ENCODE results near the gene MICAL3.

- TF ChIP-seq REST (IDR thresholded peaks at IDR 0.05; ENCODE audit: insufficient read depth in 1 of 2, low read depth in 2 of 2, low read length in 2 of 2) (no peak), POLR2AphosphoS5 (IDR thresholded peaks at IDR 0.05; ENCODE audit: low read depth, low read length) (no peak), FOXP2 (optimal IDR thresholded peaks at IDR 0.05; ENCODE audit: borderline replicate concordance, extremely low read depth, extremely low read length, insufficient read depth) (no peak), SIN3A (IDR thresholded peaks at IDR 0.05; ENCODE audit: borderline replicate concordance, insufficient read depth, low read length) (no peak), TAF1 (IDR thresholded peaks at IDR 0.05; ENCODE audit: borderline replicate concordance, insufficient read depth, low read length) (no peak)
These were observed 121.4 kb downstream of the MICAL3 start for GRCh38 chr22:17902960-17903359.

Measured in PFSK-1 (cell line).